ENCODE measurements around the gene ITPR2.

Gene ITPR2

DNA sequence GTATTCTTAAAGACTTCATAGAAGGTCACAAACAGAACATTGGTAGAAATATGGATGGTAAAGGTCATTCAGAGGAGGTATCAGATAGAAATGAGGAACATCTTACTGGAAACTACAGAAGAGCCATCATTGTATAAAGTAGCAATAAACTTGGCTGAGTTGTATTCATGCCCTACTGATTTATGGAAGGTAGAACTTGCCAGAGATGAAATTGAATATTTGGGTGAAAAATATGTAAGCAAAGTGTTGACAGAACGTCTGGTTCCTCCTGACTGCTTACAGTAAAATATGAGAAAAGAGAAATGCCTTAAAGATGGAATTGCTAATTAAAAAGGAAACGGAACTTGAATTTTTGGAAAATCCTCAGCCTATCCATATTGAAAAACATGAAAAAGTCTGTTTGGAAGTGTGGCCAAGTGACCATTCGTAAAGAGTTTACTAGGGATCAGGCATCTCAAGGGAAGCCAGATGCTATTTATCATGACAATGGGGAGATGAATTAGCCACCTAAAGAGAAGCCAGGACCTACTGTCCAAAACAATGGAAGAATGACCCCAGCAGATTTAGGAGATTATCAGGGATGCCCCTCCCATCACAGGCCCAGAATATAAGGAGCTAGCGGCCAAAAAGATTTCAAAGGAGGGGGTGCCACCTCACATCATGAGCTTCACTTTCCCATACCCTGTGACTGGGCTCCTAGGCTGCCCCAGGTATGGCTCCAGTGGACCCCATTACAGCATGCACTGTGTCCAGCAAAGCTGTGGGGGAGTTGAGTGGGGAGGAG, 189.3 kb downstream of the ITPR2 start:
- Mint-ChIP-seq H3K4me3 (no peak overlapping the region), H3K27ac (no peak overlapping the region), H3K36me3 (ENCODE audit: low read depth) (peaks cover 52% of the 10 kb centered on the region), H3K9me3 (no peaks in the 10 kb centered on the region), H3K27me3 (no peaks in the 10 kb centered on the region), H3K4me1 (ENCODE audit: low read depth) (peaks cover 3% of the 10 kb centered on the region)
- DNase-seq, result no peak

DNA sequence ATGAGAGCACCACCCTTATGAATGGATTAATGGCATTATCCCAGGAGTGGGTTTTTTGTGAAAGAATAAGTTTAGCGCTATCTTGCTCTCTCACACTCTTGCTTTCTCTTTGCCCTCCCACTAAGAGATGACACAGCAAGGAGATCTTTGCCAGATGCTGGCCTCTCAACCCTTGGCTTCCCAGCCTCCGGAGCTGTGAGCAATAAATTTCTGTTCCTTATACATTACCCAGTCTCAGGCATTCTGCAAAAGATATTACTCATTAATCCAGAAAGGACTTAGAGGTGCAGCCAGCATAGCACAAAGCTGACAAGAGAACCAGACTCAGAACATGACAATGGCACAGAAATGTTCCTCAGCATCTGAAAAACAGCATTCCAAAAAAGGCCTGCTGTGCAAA, 190.6 kb downstream of the ITPR2 start:
- H3K4me3 Mint-ChIP-seq, result no peak overlapping the region
- no peaks in the 10 kb centered on the region for H3K9me3 Mint-ChIP-seq
- H3K4me1 Mint-ChIP-seq (ENCODE audit: low read depth), result peaks cover 5% of the 10 kb centered on the region
- DNase-seq, result no peak
- peaks cover 41% of the 10 kb centered on the region for H3K36me3 Mint-ChIP-seq (ENCODE audit: low read depth)
- no peak overlapping the region for H3K27ac Mint-ChIP-seq
- no peaks in the 10 kb centered on the region for H3K27me3 Mint-ChIP-seq

DNA sequence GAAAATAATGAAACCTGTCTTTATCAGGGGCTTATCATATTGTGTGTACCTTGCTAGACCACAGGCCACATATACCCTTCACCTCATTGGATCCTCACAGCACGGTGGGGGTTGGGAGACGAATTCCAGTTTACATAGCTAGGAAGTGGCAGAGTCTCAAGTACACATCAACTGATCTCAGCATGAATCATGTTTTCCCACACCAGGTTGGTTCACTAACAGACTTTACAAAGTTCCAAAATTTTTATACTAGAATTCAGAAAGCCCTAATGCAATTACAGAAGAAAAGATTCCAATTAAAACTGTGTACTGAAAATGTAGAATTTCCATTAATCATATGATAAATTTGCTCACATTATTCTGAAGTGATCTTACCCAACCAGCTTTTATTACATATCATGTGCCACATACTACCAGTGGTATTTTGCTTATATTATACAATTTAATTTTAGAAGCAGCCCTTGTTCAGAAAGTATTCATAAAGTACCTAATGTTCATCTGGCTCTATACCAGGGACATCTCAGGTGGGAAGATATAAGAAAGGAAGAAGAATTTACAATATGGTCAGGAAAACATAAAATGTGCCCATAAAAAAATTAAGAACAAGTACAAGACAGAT, 196.2 kb downstream of the ITPR2 start:
- Mint-ChIP-seq H3K9me3 (no peaks in the 10 kb centered on the region), H3K27me3 (no peaks in the 10 kb centered on the region), H3K4me3 (no peak overlapping the region), H3K4me1 (ENCODE audit: low read depth) (peaks cover 2% of the 10 kb centered on the region), H3K36me3 (ENCODE audit: low read depth) (peaks cover 33% of the 10 kb centered on the region), H3K27ac (no peak overlapping the region)
- no peak for DNase-seq

DNA sequence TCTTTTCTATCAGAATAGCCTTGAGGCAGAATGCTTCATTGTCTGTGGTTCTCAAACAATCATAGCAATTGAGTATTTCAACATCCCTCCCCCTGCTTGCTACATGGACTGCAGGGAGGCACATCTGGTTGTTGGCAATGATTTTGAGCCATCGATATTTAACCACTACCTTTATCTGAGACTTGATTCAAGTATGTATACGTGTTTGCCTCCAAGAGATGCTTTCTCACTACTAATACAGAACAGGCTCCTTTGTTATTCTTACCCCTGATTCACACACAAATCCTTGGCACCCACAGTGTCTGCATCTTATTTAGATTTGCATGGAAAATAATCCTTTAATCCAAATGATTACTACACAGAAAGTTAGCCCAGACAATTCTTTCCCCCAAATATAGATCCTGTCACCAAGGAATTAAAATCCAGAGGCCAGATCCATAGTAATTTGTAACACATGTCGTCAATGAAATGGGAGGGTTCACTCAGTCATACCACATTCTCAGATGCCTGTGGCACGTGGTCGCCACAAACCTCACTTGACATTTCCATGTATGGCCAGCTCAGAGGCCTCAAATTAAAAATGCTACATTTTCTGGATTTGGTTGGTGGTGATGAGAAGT, 199.3 kb downstream of the ITPR2 start:
- no peaks in the 10 kb centered on the region for H3K27me3 Mint-ChIP-seq
- DNase-seq, result no peak
- H3K27ac Mint-ChIP-seq, result no peak overlapping the region
- H3K36me3 Mint-ChIP-seq (ENCODE audit: low read depth), result peaks cover 42% of the 10 kb centered on the region
- H3K4me3 Mint-ChIP-seq, result no peak overlapping the region
- H3K9me3 Mint-ChIP-seq, result no peaks in the 10 kb centered on the region
- H3K4me1 Mint-ChIP-seq (ENCODE audit: low read depth), result peaks cover 2% of the 10 kb centered on the region

DNA sequence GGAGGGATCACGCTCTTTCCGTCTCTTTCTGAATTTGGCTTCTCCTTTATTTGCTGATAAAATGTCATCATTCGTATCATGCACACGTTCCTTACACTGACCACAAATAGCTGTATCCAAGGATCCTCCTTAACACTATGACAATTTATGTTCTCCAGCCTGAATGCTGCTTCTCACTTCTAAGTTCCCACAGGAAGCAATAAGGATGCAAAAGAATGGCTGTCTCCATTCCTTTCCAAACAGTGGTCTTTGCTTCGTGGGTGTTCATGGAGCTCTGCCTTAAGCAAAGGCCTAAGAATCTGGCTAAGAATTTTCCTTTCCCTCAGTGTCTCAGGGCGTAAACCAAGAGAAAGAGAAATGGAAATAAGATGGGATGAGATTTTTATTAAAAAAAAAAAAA, 200.2 kb downstream of the ITPR2 start:
- no peaks in the 10 kb centered on the region for H3K27me3 Mint-ChIP-seq

DNA sequence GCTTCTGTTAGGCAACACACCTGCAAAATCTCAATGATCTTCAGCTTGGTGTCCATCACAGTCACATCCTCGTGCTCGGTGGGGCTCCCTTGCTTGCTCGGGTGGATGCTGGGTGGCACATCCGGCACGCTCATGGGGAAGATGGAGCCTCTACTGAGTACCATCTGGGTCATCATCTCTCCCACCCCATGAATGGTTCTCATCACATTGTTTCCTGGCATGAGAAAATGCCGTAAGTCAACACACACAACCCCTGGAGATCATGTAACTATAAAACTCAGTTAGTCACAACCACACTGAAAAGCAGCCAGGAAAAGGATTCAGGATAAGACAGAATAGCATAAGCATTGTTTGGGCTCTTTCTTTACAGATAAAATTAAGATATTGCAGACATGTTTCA, 201.1 kb downstream of the ITPR2 start:
- Mint-ChIP-seq H3K27ac (no peak overlapping the region), H3K4me3 (no peak overlapping the region), H3K4me1 (ENCODE audit: low read depth) (no peaks in the 10 kb centered on the region), H3K27me3 (no peaks in the 10 kb centered on the region), H3K9me3 (no peaks in the 10 kb centered on the region), H3K36me3 (ENCODE audit: low read depth) (peaks cover 52% of the 10 kb centered on the region)
- no peak for DNase-seq

More for the DNA sequence above, 200.2 kb downstream of the ITPR2 start:
- peaks cover 48% of the 10 kb centered on the region for H3K36me3 Mint-ChIP-seq (ENCODE audit: low read depth)
- H3K27ac Mint-ChIP-seq, result no peak overlapping the region
- no peaks in the 10 kb centered on the region for H3K9me3 Mint-ChIP-seq
- no peak overlapping the region for H3K4me3 Mint-ChIP-seq
- no peak for DNase-seq
- no peaks in the 10 kb centered on the region for H3K4me1 Mint-ChIP-seq (ENCODE audit: low read depth)

DNA sequence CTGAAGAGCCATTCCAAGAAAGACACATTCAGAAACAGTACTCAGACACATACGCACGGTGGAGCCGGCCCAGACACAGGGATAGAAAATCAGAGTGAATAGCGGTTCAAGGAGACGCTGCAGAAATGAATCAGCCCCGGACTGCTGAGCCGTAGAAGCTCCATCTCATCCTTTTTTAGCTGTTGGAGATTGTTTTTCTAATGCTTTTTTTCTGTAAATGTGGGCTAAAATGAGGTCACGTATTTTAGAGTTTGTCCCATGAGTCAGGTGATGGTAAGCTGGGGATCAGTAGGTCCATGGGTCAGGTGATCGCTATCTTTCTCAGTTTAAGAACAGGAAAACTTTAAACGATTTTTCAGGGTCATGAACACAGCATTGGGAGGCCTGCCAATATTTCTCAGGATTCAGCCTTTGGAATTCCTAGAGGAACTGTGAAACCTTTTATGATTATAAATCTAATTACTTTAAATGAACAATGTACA, 202.4 kb downstream of the ITPR2 start:
- no peak overlapping the region for H3K27ac Mint-ChIP-seq
- H3K27me3 Mint-ChIP-seq, result no peaks in the 10 kb centered on the region
- DNase-seq, result no peak
- no peak overlapping the region for H3K4me3 Mint-ChIP-seq
- H3K4me1 Mint-ChIP-seq (ENCODE audit: low read depth), result no peaks in the 10 kb centered on the region
- no peaks in the 10 kb centered on the region for H3K9me3 Mint-ChIP-seq
- peaks cover 61% of the 10 kb centered on the region for H3K36me3 Mint-ChIP-seq (ENCODE audit: low read depth)

DNA sequence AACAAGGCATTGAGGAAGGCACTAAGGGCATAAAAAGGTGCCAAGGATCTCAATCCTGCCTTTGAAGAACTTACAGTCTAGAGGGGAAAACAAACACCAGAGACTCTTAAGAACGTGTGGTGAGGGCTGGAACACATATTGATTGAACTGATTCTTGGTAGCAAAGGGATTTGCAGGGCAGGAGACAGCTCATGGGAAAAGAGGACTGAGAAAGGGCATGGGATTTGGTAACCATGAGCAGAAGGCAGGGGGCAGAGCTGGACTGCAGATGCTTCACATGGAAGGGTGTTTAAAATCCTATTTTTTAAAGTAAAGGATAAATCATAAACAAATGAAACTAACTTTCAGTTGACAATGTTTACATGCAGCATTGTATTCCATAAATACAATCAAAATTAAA, 203.1 kb downstream of the ITPR2 start:
- no peak overlapping the region for H3K27ac Mint-ChIP-seq
- H3K27me3 Mint-ChIP-seq, result no peaks in the 10 kb centered on the region
- peaks cover 64% of the 10 kb centered on the region for H3K36me3 Mint-ChIP-seq (ENCODE audit: low read depth)
- no peaks in the 10 kb centered on the region for H3K9me3 Mint-ChIP-seq
- H3K4me1 Mint-ChIP-seq (ENCODE audit: low read depth), result no peaks in the 10 kb centered on the region
- no peak for DNase-seq
- H3K4me3 Mint-ChIP-seq, result no peak overlapping the region

DNA sequence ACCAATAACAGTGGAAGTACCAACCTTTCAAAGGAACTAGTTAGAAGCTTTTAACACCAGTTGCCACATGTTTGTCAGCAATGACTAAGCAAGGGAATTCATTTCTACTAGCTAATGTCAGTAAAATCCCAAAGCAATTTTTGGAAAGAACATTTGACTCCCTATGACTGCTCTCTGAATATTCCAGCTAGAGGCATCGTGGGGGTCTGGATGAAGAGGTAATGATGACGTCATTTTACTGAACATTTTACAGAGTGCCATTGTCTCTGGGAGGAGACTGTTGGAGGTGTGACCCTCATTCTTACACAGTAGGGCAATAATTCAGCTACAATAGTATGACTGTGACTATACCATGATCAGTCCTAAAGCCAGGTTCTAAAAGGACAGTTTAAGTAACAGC, 204.8 kb downstream of the ITPR2 start:
- Mint-ChIP-seq H3K9me3 (no peaks in the 10 kb centered on the region), H3K4me3 (no peak overlapping the region), H3K4me1 (ENCODE audit: low read depth) (no peaks in the 10 kb centered on the region), H3K27me3 (no peaks in the 10 kb centered on the region), H3K36me3 (ENCODE audit: low read depth) (peaks cover 67% of the 10 kb centered on the region), H3K27ac (no peak overlapping the region)
- DNase-seq, result no peak

DNA sequence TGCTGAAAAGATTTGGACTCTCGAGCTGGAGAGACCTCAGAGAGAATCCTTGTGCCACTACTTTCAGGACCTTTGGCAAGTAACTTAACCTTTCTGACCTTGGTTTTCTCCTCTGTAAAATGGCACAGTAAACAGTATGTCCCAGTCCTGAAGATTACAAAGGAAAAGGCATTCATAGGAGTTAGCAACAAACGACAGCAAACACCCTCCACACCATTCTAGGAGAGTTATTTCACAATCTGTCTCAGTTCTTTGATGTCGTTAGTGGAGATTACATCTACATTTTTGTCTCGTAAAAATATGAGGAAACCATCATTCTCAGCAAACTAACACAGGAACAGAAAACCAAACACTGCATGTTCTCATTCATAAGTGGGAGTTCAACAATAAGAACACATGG, 205.7 kb downstream of the ITPR2 start:
- Mint-ChIP-seq H3K4me3 (no peak overlapping the region), H3K27me3 (no peaks in the 10 kb centered on the region), H3K4me1 (ENCODE audit: low read depth) (peaks cover 4% of the 10 kb centered on the region), H3K27ac (no peak overlapping the region), H3K36me3 (ENCODE audit: low read depth) (peaks cover 74% of the 10 kb centered on the region), H3K9me3 (no peaks in the 10 kb centered on the region)
- no peak for DNase-seq

DNA sequence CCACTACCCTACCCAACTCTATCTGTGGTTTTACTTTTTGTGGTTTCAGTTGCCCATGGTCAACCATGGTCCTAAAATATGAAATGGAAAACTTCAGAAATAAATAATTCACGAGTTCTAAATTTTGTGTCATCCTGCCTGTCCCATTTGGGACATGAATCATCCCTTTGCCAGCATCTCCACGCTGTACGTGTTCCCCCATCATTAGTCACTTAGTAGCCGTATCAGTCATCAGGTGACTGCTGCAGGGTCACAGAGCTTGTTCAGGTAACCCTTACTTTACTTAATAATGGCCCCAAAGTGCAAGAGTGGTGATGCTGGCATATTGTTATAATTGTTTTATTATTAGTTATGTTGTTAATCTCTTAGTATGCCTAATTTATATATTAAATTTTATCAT, 209.9 kb downstream of the ITPR2 start:
- Mint-ChIP-seq H3K27ac (no peak overlapping the region), H3K4me1 (ENCODE audit: low read depth) (peaks cover 4% of the 10 kb centered on the region), H3K36me3 (ENCODE audit: low read depth) (peaks cover 80% of the 10 kb centered on the region), H3K4me3 (no peak overlapping the region), H3K9me3 (no peaks in the 10 kb centered on the region), H3K27me3 (no peaks in the 10 kb centered on the region)
- no peak for DNase-seq

DNA sequence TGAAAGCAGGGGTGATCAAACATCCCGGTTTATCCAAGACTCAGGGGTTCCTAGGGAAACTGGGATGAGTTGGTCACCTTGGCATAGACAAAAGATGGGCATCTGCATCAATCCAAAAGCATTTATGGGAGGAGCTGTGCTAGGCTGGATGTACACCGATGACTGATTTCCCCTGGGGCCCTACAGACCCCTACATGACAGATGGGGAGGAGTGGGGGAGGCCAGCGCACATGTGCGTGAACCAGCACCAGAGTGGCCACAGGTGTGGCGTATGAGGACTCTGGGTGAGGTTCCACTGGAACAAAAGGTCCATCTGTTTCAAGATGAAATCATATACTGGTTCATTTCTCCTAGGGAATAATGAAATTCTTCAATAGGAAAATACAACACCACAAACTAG, 210.4 kb downstream of the ITPR2 start:
- no peak overlapping the region for H3K27ac Mint-ChIP-seq
- H3K4me1 Mint-ChIP-seq (ENCODE audit: low read depth), result peaks cover 4% of the 10 kb centered on the region
- peaks cover 78% of the 10 kb centered on the region for H3K36me3 Mint-ChIP-seq (ENCODE audit: low read depth)
- no peaks in the 10 kb centered on the region for H3K9me3 Mint-ChIP-seq
- H3K4me3 Mint-ChIP-seq, result no peak overlapping the region
- no peak for DNase-seq
- no peaks in the 10 kb centered on the region for H3K27me3 Mint-ChIP-seq

DNA sequence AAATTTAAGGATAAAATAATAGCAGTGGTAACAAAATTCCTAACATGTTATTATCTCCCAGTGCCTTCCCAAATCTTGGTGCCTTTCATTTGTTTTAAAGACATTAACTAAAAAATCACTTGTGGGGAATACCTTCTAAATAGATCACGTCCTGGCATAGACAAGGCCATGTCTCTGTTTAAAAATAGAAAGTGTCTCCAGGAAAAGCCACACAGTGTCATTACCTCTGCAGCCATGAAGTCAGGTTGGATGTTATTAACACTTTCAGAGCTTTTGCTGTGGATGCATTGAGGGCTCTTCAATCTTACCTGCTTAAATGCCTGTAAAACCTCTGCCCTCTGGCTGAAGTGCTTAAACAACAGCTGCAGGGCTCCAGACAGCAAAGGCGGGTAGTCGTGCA, 211.1 kb downstream of the ITPR2 start:
- H3K27ac Mint-ChIP-seq, result no peak overlapping the region
- no peak for DNase-seq
- peaks cover 4% of the 10 kb centered on the region for H3K4me1 Mint-ChIP-seq (ENCODE audit: low read depth)
- H3K36me3 Mint-ChIP-seq (ENCODE audit: low read depth), result peaks cover 72% of the 10 kb centered on the region
- H3K27me3 Mint-ChIP-seq, result no peaks in the 10 kb centered on the region
- H3K9me3 Mint-ChIP-seq, result no peaks in the 10 kb centered on the region
- no peak overlapping the region for H3K4me3 Mint-ChIP-seq

DNA sequence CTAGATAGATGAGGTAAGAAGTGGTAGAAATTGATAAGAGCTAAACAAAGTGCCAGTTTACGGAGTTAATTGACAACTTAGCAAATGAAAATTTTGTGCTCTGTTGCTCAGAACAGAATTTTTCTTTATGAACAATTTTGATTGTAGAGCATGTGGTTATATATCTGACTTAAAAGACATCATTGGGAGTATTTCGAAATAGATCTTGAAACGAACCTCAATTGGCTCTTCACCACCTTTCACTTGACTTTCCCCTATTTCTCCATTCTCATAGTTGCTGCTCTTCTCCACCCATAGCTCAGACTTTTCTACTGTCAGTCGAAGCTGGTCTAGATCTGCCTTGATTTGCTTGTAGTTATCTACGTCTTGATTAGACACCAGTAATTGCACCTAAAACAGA, 212.1 kb downstream of the ITPR2 start:
- no peak overlapping the region for H3K4me3 Mint-ChIP-seq
- H3K36me3 Mint-ChIP-seq (ENCODE audit: low read depth), result peaks cover 66% of the 10 kb centered on the region
- no peaks in the 10 kb centered on the region for H3K27me3 Mint-ChIP-seq
- no peaks in the 10 kb centered on the region for H3K9me3 Mint-ChIP-seq
- peaks cover 4% of the 10 kb centered on the region for H3K4me1 Mint-ChIP-seq (ENCODE audit: low read depth)
- H3K27ac Mint-ChIP-seq, result no peak overlapping the region
- DNase-seq, result no peak

DNA sequence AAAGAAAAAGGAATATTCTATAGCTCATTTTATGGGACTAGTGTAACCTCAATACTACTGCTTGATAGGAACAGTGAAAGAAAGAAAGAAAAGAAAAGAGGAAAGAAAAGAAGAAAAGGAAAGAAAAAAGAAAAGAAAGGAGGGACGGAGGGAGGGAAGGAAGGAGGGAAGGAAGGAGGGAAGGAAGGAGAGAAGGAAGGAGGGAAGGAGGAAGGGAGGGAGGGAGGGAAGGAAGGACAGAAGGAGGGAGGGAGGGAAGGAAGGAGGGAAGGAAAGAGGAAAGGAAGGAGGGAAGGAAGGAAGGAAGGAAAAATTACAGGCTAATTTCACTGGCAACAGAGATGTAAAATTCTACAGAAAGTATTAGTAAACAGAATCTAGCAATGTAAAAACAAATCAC, 215.5 kb downstream of the ITPR2 start:
- H3K9me3 Mint-ChIP-seq, result no peaks in the 10 kb centered on the region
- H3K27ac Mint-ChIP-seq, result no peak overlapping the region
- no peaks in the 10 kb centered on the region for H3K4me1 Mint-ChIP-seq (ENCODE audit: low read depth)
- H3K36me3 Mint-ChIP-seq (ENCODE audit: low read depth), result peaks cover 59% of the 10 kb centered on the region
- no peak overlapping the region for H3K4me3 Mint-ChIP-seq
- H3K27me3 Mint-ChIP-seq, result no peaks in the 10 kb centered on the region
- no peak for DNase-seq
